Cardiac septum (tissue), 1 donor: ENCODE data around the gene FAM227B. TPM values are rescaled to one million over a fixed set of nuclear protein-coding genes. Genes with fewer than 3 reads are reported as not detected.

Experiments used
- DNase-seq: peaks from one replicate; pipeline ENCODE4 v3.0.0-alpha.2; 2020; ENCODE audit warnings: low spot score
- intact Hi-C: fragments of 100-400 bp; cut with DNase I; formaldehyde crosslinking; loops from one replicate; pipeline ENCODE4 v1.14.0; 2022
- total RNA-seq: library from RNA; stranded (reverse); fragmentation: NEBNext Ultra II Directional; extraction: Animal tissue kit (Norgen Biotek cat#: 25700); gene quantifications from one replicate; pipeline ENCODE4 v1.2.1, GENCODE V29; 2021
- donor health status: DM: no; HTN: no; CAD: no.

Gene FAM227B
- total RNA-seq, 1 donor from 2014 or later: 11.5 TPM

DNA sequence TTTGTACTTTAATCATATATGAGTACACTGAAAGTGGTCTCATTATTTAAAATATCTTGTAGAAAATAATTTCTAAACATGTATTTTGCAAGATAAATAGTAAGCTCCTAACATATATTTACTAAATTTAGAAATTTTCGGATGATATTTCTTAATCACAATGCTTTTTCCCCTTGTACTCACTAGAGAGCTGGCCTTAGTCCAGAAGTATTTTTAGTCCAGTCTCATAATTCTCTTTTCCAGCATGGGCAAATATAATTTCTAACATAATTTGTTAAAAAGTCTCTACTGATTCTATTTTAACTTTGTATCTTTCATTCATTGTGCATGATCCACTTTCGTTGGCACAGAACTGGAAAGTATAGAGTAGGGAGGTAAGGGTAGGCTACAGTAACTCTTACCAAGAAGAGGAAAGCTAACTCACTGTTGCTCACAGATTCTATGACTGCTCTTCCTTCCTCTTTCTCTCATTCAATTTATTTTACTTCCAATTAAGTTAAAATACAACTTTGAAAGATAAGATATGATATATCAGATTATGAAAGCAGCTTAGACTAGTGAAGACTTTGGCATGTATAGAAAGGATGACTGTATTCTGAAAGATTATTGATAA lies 158.3 kb downstream of the FAM227B start:
- no peak for DNase-seq
- intact Hi-C loops: loop anchor here (10.0 kb wide), 1 partner anchor 62 kb away; no protein-coding TSS in a partner anchor

DNA sequence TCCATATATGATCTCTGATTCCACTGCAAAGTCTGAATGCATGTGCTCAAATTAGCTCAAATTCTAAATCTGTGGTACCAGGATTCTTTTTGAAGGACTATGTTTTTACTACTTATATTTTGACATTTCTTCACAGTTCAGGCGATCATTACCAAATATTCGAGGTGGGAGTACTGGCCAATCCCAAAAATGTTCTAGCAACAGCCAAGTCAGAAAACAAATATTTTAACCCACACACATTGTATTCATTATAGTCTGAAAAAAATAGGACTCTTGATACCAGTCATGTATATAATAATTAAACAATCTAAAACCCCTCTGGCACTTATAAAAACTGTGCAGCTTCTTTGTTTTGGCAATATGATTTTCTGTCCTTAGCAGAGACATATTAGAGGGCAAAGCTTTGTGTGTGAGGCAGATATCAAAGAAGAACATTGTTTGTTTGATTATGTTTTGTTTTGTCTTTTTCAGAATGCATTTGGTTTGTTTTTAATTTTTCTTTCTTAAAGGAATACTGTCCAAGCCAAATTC lies 160.1 kb downstream of the FAM227B start:
- intact Hi-C loops: loop anchor here (10.0 kb wide), 1 partner anchor 64 kb away; no protein-coding TSS in a partner anchor
- no peak for DNase-seq

DNA sequence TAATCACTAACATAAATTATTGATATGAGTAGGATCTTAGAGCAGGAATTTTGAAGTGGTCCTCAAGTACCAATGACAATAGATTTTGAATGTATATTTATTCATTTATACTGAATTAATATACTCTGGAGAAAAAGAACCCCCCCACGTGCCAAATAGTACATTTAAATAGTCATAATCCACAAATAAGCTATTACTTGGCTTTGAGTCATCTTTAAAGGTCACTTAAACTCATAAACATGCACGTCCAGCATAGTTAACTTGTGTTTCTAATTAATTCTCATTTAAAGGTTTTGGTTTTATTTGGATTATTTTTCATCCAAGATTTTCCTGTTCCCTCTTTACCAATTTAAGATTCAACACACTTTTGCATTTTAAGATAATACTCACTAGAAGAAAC lies 162.5 kb downstream of the FAM227B start:
- DNase-seq: no peak
- intact Hi-C loops: no loop called here

DNA sequence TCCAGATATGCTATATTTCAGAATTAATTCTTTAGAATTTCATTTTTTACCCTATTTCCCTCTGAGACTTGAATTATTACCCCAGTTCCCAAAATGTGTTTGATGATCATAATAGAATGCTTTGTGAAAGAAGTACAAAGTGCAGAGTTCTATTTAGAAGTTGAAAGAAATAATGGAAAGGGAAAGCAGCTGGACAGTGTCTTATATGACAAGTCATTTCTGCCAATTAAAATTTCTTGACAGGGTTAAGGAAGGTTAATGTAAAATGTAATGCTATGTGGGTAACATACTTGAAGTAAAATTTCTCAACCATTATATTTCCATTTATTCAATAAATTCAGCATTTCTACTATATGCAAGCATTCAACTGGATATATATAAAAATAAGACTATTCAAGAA lies 164.5 kb downstream of the FAM227B start:
- DNase-seq: no peak
- intact Hi-C loops: no loop called here

DNA sequence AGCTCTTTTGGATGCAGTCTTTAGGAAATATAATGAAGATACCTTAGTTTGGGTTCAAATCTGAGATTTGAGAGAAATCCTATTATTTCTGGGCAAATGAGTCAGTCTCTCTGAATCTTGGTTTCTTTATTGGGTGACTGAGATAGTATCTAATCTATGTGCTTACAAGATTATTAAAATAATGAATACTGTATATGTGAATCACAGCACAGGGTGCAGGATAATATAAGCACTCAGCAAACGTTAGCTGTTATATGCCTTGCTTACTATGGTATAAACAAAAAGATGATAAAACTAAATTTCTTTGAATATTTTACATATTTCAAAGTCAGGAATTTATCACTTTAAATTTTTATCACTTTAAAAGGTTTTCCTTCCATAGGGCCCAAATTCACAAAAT lies 168.0 kb downstream of the FAM227B start:
- intact Hi-C loops: no loop called here
- DNase-seq: no peak

DNA sequence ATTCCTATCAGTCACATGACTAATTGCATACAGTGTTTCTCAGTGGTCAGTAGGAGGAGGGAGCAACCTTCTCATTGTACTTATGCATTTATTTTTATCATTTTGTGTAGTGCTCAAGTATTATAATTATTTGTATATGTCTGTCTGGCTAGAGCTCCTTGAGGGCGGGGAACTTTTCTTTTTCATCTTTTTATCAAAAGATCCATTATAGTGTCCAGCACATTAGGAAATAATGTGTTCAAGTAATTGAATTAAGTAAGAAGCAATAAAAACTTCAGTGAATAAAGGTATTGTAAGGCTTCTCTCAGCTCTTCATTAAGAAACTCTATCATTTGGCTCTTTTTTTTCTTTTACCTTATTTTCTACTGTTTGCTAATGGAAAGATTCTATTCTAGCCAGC lies 178.8 kb downstream of the FAM227B start:
- DNase-seq: no peak
- intact Hi-C loops: no loop called here

DNA sequence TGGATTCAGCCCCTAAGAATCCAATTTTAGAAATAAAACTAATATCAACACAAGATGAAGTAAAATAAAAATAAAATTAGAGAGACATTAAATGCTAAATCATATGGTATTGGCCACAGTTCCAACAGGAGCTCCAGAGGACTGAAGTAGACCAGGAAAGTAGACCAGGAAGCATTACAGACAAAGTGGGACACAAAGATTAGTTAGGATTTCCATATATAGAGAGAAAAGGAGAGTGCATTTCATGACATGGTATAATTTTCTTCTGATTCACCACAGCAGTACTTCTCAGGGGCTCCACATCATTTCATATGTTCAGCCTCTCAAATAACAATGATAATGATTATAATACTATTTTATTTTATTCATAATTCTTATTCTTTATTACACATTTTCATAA lies 179.3 kb downstream of the FAM227B start:
- DNase-seq: no peak
- intact Hi-C loops: no loop called here

DNA sequence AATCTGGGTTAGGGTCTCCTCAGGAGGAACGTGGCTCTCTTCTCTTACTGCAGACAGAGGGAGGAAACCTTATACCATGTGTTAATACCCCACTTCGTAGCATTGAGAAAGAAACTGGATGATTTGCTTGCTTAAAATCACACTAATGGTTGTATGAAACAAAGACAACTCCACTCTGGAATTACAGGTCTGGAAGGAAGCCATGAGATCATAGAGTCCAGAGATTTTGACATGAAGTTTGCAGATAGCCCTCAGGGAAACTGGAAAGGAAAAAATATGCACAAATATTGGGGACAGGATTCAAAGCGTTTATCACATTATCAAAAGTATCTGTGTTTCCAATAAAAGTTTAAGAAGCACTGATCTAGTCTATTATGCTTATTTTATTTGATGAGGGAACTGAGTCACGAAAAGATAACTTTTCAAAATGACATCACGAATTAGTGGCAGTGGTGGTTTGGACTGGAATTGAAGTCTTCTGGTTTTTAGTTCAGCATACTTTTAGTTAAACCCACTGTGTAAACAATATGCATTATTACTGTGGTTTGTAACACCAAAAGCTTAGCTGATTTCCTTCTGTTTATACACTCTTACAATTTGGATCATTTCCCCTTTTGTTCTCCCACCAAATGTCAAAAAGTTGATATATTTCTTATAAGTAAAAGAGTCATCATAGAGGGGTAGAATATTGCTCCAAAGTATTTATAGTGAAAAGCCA lies 180.8 kb downstream of the FAM227B start:
- intact Hi-C loops: no loop called here
- no peak for DNase-seq

DNA sequence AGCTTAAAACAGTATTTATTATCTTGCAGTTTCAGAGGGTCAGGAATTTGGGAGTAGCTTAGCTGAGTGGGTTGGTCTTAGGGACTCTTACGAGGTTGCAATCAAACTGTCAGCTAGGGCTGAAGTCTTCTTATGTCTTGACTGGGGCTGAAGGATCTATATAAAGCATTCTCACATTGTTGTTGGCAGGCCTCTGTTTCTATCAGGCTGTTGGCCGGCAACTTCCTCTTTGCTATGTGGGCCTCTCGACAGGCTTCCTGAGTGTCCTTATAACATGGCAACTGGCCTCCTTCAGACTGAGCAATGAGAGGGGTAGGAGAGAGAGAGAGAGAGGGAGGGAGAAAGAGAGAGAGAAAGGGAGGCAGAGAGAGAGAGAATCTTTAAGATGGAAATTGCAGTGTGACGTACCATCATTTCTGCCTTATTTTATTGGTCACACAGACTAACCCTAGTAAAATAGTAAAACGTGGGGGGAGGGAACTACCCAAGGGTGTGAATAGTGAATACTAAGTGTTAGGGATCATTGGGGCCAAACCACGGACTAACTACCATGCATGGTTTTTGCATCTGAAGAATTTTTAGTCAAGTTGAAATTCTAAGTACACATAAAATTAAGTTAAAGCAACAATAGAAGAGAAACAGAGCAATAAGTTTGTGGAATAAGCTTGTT lies 181.5 kb downstream of the FAM227B start:
- intact Hi-C loops: no loop called here
- DNase-seq: peak; percentile 77

DNA sequence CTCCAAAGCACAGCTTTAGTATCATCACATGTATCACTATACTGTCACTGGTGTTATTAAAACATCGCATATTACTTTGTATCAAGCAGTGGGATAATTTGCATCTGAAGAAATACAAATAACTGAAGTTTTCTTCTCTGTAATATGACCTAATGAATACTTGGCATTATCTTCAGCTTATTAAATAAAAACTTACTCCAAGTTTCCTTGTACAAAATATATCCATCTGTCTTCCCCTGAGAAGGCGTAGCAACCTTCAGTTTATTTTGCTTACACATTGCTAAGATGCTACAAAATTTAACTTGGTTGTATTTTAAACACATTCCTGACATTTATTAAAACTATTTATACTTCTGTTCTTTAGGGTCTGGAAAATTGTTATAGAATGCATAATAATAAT lies 183.9 kb downstream of the FAM227B start:
- DNase-seq: no peak
- intact Hi-C loops: no loop called here

DNA sequence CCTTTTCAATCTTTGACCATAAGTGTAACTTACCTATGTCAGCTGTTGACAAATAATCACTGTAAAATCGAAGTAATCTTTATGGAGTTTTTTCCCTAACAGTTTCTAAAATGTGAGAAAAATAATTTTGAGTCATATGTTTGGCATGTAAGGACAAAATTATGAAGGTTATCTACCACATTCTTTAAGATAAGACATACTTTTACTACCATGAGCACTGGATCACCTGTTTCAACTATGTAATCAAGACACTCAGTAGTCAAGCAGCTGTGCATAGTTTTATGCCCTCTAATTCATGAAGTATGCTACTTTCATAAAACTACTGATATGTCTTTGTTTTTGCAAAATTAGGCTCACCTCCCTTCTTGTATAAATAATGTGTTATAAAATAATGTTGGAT lies 185.4 kb downstream of the FAM227B start:
- intact Hi-C loops: no loop called here

DNA sequence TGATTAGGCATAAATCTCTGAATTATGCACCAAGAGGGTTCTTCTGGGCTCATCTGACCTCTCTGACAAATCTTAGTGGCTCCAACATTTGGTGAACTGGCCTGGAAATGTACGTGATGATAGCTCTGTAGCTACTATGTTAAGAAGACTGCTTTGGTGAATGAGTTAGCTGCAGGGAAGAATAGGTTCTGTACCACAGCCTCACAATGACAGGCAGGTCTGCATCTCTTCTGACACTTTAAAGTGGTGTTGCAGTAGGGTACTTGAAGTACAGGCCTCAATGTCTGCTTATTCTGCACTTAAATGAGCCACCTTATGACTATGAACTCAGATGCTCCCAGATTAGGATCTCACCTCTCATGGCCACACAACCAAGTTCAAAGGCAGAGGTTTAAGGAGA lies 190.6 kb downstream of the FAM227B start:
- DNase-seq: no peak
- intact Hi-C loops: no loop called here

More for the DNA sequence above, 185.4 kb downstream of the FAM227B start:
- DNase-seq: no peak

DNA sequence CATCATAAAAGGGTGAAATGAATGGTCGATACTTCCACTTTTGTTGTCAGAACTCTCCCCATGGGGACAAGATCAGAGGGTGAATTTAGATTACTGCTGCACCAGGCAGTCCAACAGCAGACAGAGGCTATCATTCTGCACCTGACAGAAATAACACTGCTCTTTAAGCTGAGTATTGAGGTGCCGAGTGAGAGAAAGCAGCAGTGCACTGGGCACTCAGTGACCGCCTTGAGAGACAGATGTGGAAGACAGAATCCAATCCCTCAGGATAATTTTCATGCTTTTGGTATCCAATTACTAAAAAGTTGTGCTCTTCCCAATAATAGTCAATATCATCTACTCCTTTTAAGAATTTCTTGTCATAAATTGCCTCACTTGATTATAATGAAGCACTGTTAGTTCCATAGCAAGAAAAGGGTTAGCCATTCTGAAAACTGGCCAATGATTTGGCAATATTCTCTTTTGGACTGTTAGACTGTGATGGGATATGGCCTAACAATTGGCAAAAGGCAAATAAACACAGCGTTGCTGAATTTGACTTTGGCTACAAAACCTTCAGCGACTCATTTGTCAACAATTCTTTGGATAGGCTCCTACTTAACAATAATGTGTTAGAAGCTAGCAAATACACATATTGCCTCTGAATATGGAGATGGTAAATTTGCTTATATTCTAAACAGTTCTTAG lies 192.1 kb downstream of the FAM227B start:
- intact Hi-C loops: no loop called here

DNA sequence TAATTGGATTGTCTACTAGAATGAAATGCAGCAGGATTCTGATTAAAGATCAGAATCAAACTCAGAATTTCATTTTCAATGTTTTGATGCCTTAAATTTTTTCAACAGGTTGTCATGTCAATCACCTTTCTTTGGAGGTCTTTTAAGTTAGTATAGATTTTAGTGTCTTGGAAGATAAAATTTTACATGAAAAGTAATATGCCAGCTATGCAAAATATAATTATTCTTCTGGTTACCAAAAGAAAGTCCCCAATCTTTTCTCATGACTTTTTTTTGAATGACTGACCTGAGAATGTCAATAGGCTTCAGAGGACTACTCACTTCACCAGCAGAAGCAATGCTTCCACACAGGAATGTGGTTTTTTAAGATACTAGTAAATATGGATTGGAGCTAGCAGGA lies 193.2 kb downstream of the FAM227B start:
- DNase-seq: no peak
- intact Hi-C loops: no loop called here

More for the DNA sequence above, 192.1 kb downstream of the FAM227B start:
- DNase-seq: no peak

DNA sequence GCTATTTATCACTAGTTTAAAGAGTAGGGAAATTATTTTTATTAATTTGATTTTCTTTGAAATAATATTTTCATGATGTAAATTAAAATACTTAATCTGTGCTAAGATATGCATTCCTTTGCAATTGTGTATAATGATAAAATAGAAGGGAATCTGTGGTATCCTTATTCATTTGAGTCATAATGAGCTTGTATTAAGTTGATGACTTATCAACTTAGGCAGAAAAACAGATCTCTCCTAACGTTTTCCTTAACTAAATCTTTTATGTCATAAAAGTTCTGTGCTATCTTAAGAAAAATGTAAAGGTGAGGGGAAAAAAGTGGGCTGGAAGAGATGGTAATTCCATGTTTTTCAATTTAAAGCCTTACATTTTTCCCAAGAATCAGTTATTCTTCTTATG lies 195.7 kb downstream of the FAM227B start:
- intact Hi-C loops: loop anchor here (5.0 kb wide), 1 partner anchor 563 kb away; no protein-coding TSS in a partner anchor
- DNase-seq: no peak

DNA sequence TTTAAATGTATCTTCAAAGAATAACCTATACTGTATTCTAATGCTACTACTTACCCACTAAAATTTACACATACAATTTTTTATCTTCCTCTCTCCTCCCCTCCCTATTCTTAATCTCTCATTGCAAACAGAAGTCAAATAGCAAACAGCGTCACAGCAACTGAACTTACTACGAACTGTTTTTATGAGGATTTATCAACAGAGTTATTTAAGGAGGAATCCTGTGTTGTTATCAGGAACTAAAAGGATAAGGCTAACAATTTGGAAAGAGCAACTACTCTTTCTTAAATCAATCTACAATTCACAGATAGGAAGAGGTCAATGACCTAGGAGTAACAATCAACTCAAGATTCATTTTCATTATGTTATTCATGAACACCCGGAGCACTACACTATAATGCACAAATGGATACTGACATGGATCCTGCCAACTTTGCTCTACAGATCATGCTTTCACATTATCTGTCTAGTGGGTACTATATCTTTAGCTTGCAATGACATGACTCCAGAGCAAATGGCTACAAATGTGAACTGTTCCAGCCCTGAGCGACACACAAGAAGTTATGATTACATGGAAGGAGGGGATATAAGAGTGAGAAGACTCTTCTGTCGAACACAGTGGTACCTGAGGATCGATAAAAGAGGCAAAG lies 196.6 kb downstream of the FAM227B start:
- no peak for DNase-seq
- intact Hi-C loops: loop anchor here (5.0 kb wide), 1 partner anchor 562 kb away; no protein-coding TSS in a partner anchor

DNA sequence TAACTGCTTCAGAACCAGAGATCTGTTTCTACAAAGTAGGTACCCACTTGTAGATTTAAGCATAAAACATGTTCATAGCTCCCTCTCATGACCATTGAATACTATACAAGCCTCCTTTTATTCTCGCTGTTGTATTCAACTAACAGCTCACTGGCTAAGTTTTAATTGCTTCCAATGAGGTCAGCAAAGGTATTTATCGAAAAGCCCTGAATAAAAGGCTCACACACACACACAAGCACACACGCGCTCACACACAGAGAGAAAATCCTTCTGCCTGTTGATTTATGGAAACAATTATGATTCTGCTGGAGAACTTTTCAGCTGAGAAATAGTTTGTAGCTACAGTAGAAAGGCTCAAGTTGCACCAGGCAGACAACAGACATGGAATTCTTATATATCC lies 197.6 kb downstream of the FAM227B start, which contains the start of gene FGF7:
Gene FGF7 (plus strand): TSS at position 222 of the 400 bp plus-strand sequence. CDS start 1,056 bp downstream, outside the sequence.
- DNase-seq: no peak
- intact Hi-C loops: loop anchor here (5.0 kb wide), 1 partner anchor 561 kb away; no protein-coding TSS in a partner anchor

DNA sequence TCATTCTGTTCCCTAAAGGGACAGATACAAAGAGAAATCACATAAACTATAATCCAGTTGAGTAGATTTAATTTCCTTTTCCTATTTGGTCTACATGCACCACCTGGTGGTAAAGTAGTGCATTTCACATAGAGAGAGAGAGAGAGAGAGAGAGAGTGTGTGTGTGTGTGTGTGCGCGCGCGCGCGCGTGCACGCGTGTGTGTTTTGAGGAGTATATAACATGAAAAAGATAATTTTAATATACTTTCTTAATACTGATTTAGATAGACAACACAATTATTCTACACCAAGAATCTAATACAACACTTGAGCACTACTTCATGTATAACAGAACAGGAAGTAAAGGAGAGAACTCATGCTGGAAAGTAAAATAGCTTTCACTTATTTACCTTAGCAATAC lies 198.6 kb downstream of the FAM227B start:
- intact Hi-C loops: loop anchor here (2.0 to 5.0 kb wide), 2 partner anchors 185 to 560 kb away; no protein-coding TSS in a partner anchor

DNA sequence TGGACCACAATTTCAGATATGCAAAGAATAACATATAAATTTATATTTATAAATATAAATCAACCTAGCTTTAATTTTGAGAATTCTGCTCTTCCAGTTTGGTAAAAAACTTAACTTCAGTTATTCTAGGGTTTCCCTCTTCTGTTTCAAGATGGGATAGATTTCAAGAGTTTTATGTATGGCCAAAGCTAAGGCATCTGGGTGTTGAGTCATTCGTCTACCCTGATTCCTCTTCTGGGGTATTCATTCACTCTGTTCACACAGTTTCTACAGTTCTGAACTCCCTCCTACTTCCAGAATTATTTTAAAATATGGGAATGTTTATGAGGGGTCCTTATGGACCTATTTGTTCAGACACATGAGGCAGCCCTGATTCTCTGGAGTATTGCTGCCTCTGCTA lies 201.8 kb downstream of the FAM227B start:
- no peak for DNase-seq
- intact Hi-C loops: loop anchor here (10.0 kb wide), 1 partner anchor 54 kb away; no protein-coding TSS in a partner anchor

More for the DNA sequence above, 198.6 kb downstream of the FAM227B start:
- no peak for DNase-seq
